HG03196 (cell line): ENCODE measurements around the gene DEGS1.

Experiments
- ATAC-seq: cut with Tn5 transposase; IDR thresholded peaks from one replicate; pipeline ENCODE4 v1.9.1; 2021; ENCODE audit not compliant: unreplicated experiment

Gene DEGS1

GRCh38 chr1:224212618-224213061, 29.6 kb downstream of the DEGS1 start:
- no peak for ATAC-seq

- no peak for ATAC-seq
These were observed 30.5 kb downstream of the DEGS1 start for GRCh38 chr1:224213438-224214119.

GRCh38 chr1:224216382-224216781, 33.3 kb downstream of the DEGS1 start:
- no peak for ATAC-seq

- ATAC-seq = no peak
These were observed 34.9 kb downstream of the DEGS1 start for GRCh38 chr1:224217655-224218623.

- ATAC-seq = no peak
These were observed 36.1 kb downstream of the DEGS1 start for GRCh38 chr1:224219011-224219611.

GRCh38 chr1:224219612-224220059, 36.6 kb downstream of the DEGS1 start:
- ATAC-seq = no peak

GRCh38 chr1:224223819-224224714, 41.0 kb downstream of the DEGS1 start:
- ATAC-seq = no peak

- ATAC-seq = no peak
These were observed 43.9 kb downstream of the DEGS1 start for GRCh38 chr1:224226849-224227502.

- ATAC-seq = no peak
These were observed 51.0 kb downstream of the DEGS1 start for GRCh38 chr1:224234017-224234416.

- no peak for ATAC-seq
These were observed 52.9 kb downstream of the DEGS1 start for GRCh38 chr1:224235813-224236493.

- ATAC-seq = no peak
These were observed 54.3 kb downstream of the DEGS1 start for GRCh38 chr1:224237119-224237881.

GRCh38 chr1:224238212-224238611, 55.2 kb downstream of the DEGS1 start:
- no peak for ATAC-seq

GRCh38 chr1:224238756-224239155, 55.7 kb downstream of the DEGS1 start:
- no peak for ATAC-seq
